GM19468 (cell line): ENCODE measurements around the gene MAGEF1.

Source experiments
- ATAC-seq: cut with Tn5 transposase; IDR thresholded peaks from one replicate; pipeline ENCODE4 v1.9.1; 2021; ENCODE audit warnings: mild to moderate bottlenecking, moderate library complexity, moderate number of reproducible peaks; ENCODE audit not compliant: unreplicated experiment; ENCODE audit errors: extremely low read depth

The MAGEF1 gene

GRCh38 chr3:184693011-184693975 is 18.6 kb downstream of the MAGEF1 start:
- ATAC-seq = no peak

- no peak for ATAC-seq
Observed at GRCh38 chr3:184691397-184692231, 20.2 kb downstream of the MAGEF1 start.

GRCh38 chr3:184690192-184690883 is 21.5 kb downstream of the MAGEF1 start:
- ATAC-seq = no peak

- ATAC-seq = no peak
Observed at GRCh38 chr3:184688882-184689271, 23.0 kb downstream of the MAGEF1 start.

- no peak for ATAC-seq
Observed at GRCh38 chr3:184688251-184688881, 23.5 kb downstream of the MAGEF1 start.

- no peak for ATAC-seq
Observed at GRCh38 chr3:184687363-184688015, 24.4 kb downstream of the MAGEF1 start.

- no peak for ATAC-seq
Observed at GRCh38 chr3:184685646-184686045, 26.2 kb downstream of the MAGEF1 start.

- no peak for ATAC-seq
Observed at GRCh38 chr3:184685055-184685454, 26.8 kb downstream of the MAGEF1 start.

GRCh38 chr3:184683900-184684560 is 27.8 kb downstream of the MAGEF1 start:
- no peak for ATAC-seq

GRCh38 chr3:184683234-184683633 is 28.6 kb downstream of the MAGEF1 start:
- ATAC-seq = no peak

- ATAC-seq = no peak
Observed at GRCh38 chr3:184682671-184683070, 29.2 kb downstream of the MAGEF1 start.

- ATAC-seq = no peak
Observed at GRCh38 chr3:184680385-184681345, 31.2 kb downstream of the MAGEF1 start.

- no peak for ATAC-seq
Observed at GRCh38 chr3:184679056-184679816, 32.6 kb downstream of the MAGEF1 start.

- ATAC-seq = no peak
Observed at GRCh38 chr3:184678317-184679055, 33.4 kb downstream of the MAGEF1 start.

- no peak for ATAC-seq
Observed at GRCh38 chr3:184677344-184678316, 34.2 kb downstream of the MAGEF1 start.
